Stimulated activated CD8-positive, alpha-beta memory T cell treated with anti-CD3 and anti-CD28 coated beads, Interleukin-12 subunit alpha, Interleukin-12 subunit beta, amount 100 ng/mL, for 24 hours (primary cell): ENCODE measurements around the gene SLC22A23.

ENCODE experiments used
- DNase-seq: peaks from one replicate; pipeline ENCODE4 v3.0.0-alpha.2; 2020; ENCODE audit errors: extremely low read depth

Gene SLC22A23

DNA sequence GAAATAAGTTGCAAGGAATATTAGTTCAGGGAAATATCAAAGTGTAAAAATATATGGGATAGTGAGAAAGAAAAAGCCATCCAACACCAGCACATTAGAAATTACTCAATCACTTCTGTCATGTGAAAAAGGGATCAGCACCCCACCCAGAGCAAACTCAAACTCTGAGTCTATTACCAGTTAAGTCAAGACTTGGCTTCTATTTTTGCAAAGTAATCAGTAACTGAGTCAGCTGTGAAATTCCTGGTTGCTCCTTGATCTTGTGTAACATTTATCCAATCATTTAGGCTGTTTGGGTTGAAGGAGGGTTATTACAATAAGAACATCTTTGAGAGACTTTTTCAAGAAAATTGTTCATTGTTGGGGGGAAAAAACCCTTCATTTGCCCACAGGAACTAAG, 51.2 kb downstream of the SLC22A23 start:
- DNase-seq, result no peak

DNA sequence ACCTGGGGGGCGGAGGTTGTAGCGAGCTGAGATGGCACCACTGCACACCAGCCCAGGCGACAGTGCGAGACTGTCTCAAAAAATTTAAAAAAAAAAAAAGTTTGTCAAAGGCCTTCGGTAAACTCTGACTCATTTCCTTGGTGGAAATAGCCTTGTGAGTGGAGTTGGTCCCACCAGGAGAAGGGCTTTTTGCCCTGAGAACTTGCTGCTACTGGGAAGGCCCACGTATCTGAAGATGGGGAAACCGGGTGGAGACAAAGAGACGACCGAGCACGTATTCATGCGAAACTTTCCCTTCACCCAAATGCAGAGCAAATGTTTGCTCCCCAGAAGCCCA, 51.7 kb downstream of the SLC22A23 start:
- DNase-seq, result no peak

DNA sequence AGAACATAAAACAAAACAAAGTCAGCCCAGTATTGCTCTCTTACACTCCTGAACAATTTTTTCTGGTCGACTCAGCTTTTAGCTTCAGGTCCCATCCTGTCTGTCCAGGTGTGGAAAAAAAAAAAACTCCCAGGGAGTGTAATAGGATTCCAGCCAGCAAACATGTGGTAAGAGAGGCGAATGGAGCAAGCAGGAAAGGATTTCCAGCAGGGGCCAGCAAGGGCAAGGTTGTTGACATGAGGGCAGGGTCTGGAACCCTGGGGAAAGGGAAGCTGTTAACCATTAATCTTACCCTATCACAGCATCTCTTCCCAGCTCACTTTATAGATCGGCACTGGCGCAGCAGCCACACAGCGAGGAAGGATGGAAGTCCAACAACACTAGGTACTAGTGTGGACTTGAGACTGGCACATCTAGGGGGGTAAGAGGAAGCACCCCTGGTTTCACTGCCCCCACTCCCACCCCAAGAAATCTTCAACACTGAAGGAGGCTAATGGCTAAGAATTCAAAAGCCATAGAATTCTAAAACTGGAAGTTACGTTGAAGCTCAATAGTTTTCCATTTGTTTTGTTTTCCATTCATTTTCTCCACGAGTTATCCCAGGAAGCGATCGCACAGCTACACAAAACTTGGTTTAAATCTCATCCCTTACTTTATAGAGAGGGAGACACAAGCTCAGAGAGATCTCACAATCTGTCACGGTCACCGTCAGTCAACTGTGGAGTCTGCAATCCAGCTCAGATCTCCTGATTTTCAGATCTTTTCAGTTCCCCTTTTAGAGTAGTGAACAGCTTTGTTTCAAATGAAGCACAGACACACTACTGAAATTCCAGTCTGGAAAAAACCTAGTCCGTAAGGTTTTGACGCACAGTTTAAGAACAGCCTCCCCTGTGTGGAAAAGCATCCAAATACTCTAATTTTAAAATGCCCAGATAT, 53.3 kb downstream of the SLC22A23 start:
- DNase-seq, result no peak

DNA sequence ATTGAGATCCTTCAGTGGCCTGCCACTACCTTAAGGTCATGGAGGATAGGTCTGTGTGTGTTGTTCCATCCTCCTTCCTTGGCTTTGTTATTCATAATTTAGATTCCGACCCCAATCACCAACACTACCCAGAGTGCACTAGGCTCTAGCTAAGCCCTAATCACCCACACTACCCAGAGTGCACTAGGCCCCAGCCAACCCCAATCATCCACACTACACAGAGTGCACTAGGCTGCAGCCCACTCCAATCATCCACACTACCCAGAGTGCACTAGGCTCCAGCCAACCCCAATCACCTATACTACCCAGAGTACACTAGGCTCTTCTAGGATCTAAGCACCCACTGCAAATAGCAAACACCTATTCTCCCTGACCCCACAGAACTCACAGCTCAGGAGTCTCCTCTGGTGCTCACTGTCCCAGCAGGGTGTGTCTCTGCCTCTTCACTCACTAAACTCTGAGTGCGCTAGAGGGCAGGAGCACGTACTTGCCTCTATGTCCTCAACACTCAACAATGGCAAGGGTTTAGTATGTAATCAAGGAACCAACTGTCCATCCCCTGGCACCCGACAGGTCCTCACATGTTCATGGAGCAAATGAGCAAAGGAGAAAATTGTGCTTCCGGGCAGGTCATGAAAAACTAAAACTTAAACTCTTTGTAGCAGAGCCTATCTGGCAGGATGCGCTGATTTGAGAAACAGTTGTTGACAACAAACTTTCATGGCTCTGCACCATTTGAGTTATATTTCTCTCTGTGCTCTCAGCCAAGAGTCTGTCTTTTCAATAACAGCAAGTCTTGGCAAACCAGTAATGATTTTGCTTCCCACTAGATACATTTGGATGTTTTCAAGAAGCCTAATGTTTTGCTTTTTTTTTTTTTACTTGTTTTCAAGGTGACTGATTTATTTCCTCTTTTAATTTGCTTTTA, 54.3 kb downstream of the SLC22A23 start:
- DNase-seq, result no peak

DNA sequence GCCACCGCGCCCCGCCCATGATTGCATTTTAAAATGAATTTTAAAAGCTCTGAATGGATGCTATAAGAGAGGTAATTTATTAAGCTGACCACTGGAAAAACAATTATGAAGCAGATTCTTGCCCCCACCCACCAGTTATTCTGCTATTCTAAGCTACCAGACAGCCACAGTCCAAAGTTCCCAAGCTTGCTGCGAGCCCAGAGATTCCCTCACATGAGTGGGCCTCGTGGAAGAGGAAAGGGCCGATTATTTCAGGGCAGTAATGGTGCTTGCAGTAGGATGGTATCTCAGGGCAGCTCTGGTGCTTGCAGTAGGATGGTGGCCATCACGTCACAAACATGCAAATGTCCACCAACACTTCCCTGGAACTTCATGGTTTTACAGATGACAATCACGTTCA, 56.7 kb downstream of the SLC22A23 start:
- no peak for DNase-seq

DNA sequence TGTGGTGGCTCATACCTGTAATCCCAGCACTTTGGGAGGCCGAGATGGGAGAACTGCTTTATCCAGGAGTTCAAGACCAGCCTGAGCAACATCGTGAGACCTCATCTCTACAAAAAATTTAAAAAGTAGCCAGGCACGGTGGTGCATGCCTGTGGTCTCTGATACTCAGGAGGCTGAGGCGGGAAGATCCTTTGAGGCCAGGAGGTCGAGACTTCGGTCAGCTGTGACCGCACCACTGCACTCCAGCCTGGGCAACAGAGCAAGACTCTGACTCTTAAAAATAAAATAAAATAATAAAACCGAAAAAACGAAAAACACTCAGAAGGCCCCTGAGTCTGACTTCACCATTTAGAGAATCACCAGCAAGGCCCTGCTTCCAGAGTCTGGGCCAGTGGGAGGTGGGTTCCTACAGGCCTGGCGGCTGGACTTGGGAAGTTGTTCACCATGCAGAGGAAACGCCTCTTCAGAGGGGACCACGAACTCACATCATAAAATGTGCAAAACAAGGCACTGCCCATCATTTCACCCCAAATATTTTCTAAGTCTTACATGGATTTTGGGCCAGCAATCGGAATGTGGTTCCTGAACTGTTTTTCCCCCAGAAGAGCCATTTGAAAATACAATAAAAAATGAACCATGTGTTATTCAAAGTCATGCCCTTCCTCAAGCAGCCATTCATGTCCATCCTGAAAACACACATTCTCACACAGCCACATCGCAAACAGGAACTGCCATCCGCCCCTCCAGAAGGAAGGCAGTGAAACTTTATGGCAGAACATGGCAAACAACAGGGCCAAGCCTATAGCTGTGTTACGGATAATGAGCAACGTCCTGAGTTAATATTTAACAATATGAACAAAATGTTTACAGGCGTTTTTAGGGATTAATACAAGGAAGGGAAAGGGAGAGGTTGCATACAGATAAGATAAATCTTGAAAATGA, 57.8 kb downstream of the SLC22A23 start:
- no peak for DNase-seq

DNA sequence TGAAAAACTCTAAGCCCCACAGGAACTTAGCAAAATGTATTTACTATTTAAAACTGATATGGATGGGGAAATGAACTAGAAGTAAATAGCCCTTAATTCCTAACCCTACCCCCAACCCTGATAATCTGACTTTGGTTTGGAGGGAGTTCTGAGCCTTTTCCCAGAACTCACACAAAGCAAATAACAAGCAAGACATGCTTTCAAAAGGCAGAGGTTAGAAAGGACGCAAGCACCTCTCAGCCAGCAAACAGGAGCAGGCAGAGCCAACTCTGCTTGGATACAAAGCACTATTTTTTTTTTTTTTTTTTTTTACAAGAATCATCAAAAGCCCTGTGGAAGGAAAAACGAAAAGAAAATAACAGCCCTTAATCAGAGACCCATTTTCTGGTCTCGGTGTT, 58.7 kb downstream of the SLC22A23 start:
- DNase-seq, result no peak

DNA sequence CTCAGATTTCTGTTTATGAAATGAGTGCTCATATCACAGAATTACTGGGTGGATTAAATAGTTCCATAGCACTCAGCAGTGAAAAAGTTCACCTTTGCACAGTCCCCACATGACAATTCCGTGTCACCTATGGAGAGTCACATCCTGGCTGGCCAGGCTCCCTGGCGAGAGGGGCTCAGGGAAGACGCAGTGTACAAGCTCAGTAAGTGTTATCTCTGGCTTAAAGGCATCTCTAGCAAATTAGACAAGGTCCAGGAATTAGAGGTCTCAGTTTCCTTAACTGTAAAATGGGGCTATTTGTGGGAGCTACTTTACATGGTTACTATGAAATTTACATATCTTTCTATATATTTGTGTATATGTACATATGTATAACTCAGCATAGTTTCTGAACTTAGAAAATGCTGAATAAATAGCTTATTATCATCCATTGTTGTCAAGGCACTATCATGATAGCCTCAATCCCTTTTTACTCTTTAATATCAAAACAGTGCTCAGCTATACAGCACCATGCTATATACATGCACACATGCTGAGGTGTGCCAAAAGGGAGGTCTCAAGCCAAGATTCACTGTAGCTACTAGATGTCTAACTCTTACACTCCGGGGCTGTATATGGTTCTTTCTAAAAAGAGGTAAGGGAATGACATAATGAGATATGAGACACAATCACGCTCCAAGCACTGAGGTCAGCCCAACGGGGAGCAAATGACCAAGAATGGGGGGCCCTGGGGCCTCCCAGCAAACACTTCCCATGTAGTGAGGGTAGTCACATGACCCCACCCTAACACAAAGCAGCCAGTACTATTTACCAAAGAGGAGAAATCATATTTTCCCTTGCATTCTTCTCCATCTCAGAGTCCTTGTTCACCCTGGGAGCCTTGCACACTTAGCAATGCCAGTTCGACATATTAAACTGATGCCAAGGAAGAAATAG, 59.4 kb downstream of the SLC22A23 start:
- no peak for DNase-seq

DNA sequence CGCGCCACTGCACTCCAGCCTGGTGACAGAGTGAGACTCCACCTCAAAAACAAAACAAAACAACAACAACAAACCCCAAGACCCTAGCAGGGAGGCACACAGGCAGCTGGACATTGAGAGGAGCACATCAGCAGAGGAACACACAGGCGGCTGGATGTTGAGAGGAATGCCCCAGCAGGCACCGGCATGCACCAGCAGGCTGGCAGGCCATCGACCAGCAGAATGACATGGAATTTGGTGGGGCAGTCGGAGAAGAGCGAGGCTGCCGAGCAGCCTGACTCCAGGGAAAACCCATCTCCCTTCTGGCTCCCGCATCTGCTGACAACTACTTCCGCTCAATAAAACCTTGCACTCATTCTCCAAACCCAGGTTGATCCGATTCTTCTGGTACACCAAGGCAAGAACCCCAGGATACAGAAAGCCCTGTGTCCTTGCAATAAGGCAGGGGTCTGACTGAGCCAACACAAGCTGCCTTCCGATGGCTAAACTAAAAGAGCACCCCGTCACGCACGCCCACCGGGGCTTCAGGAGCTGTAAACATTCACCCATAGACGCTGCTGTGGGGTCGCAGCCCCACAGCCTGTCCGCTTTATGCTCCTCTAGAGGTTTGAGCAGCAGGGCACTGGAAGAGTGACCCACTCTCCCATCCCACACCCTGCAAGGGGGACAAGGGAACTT, 60.2 kb downstream of the SLC22A23 start:
- DNase-seq, result no peak

DNA sequence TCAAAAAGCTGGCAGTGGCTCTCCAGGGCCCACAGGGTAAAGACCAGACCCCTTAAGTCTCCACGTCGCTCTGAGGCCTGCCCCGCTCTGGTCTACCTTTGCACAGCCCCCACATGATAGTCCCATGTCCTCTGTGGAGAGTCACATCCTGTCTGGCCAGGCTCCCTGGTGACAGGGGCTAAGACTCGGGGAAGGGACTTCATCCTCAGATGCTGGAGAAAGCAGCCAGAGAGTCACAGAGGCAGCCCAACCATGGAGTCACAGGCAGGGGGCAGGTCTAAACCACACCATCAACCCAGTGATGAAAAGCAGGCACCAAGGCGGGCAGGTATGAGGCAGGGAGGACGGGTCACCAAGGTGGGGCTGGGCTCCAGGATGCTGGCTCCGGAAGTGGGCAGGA, 62.2 kb downstream of the SLC22A23 start:
- DNase-seq, result no peak

DNA sequence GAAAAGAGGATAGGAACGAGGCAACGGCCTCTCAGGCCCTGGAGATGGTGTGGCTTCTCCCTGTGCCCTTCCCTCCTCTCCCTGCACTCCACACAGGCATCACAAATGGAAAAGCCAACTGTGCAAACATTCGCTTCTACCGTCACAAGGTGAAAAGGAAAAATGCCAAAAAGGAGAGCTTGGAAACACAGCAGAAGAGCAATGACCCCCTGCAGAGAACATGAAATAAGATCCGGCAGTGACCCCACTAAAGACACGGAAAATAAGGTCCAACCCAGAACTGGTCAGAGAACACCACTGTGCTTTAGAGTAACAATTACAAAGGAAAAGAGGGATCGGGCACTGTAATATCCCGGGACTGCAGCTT, 63.0 kb downstream of the SLC22A23 start:
- no peak for DNase-seq

DNA sequence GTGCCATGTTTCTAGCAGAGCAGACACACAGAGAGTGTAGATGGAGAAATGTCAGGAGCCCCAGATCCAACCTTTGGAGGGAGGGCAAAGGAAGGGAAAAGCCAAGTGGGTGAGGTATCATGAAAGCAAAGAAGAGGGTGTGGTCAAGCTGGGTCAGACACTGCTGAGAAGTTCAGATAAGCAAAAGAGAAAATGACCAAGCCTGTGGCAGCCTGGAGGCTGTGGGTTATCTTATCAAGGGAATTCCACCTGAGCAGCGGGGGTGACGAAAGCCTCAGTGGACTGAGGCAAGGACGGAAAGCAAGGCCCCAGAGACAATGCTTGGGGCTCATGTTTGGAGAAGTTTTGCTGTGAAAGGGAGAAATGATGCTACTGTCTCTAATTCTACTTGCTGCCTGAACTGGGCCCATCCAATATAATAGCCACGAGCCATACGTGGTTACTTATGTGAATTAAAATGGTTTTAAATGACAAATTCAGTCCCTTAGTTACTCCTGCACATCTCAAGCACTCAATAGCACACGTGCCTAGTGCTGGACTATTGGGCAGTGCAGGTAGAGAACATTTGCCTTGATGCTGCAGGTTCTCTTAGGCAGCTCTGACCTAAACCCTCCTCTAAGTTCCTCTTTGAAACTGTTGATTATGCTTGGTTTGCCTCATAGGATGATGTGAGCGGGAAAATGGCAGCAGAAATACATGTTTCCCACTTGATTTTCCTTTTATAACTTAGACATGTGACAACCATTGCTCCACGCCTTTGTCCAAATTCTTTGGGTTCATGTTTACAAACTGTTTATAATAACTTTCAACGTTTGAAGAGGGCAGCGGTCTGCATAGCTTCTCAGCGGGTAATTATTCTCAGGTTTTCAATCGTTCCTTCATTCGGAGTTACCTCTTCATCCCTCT, 63.7 kb downstream of the SLC22A23 start:
- no peak for DNase-seq

DNA sequence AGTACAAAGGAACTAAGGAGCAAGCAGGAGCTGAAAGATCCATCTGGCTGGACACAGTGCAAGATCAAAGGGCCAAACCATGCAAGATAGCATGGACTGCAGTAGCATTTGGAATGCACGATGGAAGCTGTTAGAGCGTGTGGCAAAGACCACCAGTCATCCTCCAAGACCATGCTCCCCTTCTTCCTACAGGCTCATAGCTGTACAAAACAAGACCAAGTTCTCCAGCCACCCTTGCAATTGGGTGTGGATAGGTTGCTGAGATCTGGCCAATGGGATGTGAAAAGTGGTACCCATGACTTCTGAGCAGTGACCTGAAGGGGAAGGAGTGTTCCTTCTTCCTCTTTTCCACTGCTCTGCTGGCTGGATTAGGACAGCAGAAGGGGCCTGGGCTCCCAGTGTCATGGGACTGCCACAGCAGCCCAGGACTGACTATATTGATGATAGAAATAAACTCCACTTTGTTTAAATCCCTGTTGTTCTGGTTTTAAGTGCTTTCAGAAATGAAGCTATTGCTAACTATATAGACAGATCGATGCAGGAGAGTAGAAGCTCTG, 64.9 kb downstream of the SLC22A23 start:
- DNase-seq, result no peak

DNA sequence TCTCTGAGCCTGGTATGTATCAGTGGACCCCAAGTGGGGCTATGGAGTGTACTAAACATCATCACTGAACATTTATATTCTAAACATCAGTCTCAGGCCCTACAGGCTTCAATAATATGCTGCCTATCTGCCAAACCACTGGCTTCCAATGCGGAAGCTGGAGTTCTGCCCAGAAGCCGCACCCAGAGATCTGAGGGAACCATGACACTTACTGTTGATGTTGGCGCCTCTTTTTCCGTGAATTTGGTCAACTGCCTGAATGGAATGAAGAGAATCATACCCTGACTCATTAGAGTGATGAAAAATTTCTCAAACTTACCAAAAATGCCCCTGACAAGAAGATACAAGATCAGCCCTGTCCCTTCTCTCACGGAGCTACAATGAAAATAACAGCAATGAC, 66.2 kb downstream of the SLC22A23 start:
- DNase-seq, result no peak

DNA sequence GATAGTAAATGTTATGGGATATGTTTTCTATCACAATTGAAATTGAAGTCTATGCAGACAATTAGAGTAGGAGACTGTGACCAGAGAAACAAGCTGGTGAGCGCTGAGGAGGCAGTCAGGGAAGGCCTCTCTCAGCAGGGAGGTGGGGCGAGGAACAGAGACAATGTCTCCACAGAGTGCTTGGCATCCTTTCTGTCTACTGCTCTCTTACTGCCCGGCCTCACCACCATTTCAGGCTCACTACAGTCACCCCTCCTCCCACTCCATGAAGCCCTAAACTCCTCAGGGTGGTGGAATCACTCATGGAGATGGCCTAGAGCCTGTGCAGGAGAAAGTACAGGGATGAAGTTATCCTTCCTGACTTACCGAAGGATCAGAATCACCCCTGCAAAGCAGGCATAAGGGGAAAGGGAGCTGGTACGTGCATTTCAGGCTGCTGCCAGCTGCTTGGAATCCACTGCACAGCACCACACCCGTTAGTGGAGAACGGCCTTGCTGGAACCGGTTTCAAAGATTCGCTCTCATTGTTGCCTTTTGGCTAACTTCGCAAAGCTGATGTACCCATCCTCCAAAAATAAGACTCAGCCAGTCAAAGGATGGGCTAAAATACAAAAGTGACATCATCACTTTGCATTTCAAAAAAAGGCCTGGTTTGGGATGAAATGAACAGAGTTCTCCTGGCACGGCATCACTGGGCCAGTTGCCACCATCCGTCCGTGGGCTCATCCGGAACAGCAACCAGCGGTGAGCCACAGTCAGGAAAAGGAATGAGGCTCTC, 67.3 kb downstream of the SLC22A23 start:
- no peak for DNase-seq

DNA sequence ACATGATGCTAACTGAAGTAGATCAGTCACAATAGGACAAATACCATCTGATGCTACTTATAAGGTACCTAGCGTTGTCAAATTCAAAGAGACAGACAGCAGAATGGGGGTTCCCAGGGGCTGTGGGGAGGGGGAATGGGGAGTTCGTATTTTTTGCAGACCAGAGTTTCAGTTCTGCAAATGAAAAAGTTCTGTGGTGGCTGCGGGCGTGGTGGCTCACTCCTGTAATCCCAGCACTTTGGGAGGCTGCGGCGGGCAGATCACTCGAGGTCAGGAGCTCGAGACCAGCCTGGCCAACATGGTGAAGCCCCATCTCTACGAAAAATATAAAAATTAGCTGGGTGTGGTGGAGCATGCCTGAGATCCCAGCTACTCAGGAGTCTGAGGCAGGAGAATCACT, 68.1 kb downstream of the SLC22A23 start:
- no peak for DNase-seq

DNA sequence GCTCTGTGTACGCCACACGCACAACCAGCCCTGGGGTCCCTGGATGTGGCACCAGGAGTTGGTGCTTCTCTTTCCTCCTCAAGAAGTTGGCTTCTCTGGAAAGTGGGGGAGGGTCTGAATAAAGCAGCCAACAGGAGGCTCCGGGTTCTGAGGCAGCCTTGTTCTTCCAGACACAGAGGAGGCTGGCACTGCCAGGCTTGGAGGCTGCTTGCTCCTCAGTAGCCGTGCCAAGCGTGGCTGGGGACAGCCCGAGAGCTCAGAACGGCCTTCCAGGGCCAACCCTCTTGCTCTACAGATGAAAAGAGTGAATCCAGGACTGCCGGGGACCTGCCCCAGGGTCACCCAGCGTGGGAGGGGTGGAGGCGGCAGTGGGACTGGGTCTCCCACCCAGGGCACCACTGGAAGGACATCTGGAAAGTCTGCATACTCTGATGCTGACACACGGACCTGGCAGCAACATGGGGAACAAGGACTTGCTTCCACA, 70.4 kb downstream of the SLC22A23 start:
- no peak for DNase-seq

DNA sequence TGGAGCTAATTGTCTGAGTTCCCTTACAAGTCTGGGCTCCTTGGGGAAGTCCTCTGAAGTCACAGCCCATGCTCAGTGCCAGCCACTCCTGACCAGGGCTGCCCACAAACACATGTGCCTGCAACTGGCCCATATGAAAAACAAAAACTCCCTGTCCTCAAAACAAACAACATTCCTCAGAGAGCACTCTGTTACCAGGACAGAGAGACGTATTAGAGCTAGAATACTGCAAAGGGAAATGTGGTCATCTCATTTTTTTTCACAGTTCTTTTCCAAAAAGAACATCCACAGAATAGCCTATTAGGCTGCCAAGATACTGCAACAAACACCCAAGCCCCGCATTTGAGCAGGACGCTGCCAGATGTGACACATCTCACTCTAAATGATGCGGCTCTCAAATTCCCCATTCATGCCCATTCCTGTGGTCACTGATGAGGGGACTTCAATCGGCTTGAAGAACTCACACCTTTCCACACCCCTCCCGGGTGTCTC, 71.1 kb downstream of the SLC22A23 start:
- no peak for DNase-seq
